SH-SY5Y (cell line): ENCODE results near the gene PARD3.

Experiments
- GATA2 ChIP-seq: IDR thresholded peaks from 2 replicates; pipeline ENCODE4 v1.6.1; 2011; ENCODE audit warnings: mild to moderate bottlenecking, low read depth, low read length
- GATA3 ChIP-seq: IDR thresholded peaks from 2 replicates; pipeline ENCODE4 v1.6.1; 2011; ENCODE audit warnings: low read depth, mild to moderate bottlenecking, low read length, moderate library complexity

GRCh38 chr10:34769899-34770298 is 45.2 kb downstream of the PARD3 start:
- TF ChIP-seq GATA2 (no peak), GATA3 (no peak)
